Peyer's patch (tissue), 4 donors: ENCODE measurements around the gene SCML1.

ENCODE experiments used
- POLR2A ChIP-seq, 2 donors: fragments of 450-650 bp; IDR thresholded peaks; one replicate each; pipeline ENCODE4 v1.5.1; 2017; ENCODE audit warnings: antibody characterized with exemption in 2 of 2, mild to moderate bottlenecking in 2 of 2, moderate library complexity in 2 of 2
- TF ChIP-seq, protein P1 (sequence below), 6 experiments: fragments of 450-650 bp in 4 of 6; fragments of 200-600 bp in 2 of 6; sonication (generic) in 1 of 6; IDR thresholded peaks; one replicate each; pipeline ENCODE4 v1.5.1; 2017 to 2019; ENCODE audit warnings: antibody characterized with exemption in 6 of 6, mild to moderate bottlenecking in 3 of 6, moderate library complexity in 1 of 6

DNA sequence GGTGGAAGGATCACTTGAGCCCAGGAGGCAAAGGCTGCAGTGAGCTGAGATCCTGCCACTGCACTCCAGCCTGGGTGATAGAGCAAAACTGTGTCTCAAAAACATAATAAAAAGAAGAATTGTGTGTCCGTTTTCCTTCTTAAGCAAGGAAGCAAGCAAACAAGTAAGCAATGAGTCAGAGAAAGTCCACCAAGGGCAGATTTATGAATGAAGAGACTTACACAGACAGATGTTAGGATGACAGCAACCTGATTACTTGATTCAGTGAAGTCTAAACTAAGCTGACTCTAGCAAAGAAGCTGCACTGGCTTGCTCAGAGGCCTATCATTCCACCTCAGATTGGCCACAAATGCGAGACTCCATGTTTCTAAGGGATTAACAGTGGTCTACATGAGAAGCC is 34.1 kb upstream of the SCML1 start:
- TF ChIP-seq POLR2A (IDR thresholded peaks at IDR 0.05), result no peak
- TF ChIP-seq, protein P1, sequence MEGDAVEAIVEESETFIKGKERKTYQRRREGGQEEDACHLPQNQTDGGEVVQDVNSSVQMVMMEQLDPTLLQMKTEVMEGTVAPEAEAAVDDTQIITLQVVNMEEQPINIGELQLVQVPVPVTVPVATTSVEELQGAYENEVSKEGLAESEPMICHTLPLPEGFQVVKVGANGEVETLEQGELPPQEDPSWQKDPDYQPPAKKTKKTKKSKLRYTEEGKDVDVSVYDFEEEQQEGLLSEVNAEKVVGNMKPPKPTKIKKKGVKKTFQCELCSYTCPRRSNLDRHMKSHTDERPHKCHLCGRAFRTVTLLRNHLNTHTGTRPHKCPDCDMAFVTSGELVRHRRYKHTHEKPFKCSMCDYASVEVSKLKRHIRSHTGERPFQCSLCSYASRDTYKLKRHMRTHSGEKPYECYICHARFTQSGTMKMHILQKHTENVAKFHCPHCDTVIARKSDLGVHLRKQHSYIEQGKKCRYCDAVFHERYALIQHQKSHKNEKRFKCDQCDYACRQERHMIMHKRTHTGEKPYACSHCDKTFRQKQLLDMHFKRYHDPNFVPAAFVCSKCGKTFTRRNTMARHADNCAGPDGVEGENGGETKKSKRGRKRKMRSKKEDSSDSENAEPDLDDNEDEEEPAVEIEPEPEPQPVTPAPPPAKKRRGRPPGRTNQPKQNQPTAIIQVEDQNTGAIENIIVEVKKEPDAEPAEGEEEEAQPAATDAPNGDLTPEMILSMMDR (IDR thresholded peaks at IDR 0.05), result no peak
